HG03159 (cell line): ENCODE data around the gene PARD3.
"Not testable (repeated sequence)": the region's sequence is repeated elsewhere in the genome, so short reads cannot be mapped to it uniquely, and the experiment has no call there.

Experiments
- ATAC-seq: cut with Tn5 transposase; IDR thresholded peaks from one replicate; pipeline ENCODE4 v1.9.1; 2021; ENCODE audit warnings: mild to moderate bottlenecking, moderate library complexity; ENCODE audit not compliant: unreplicated experiment

Gene PARD3

DNA sequence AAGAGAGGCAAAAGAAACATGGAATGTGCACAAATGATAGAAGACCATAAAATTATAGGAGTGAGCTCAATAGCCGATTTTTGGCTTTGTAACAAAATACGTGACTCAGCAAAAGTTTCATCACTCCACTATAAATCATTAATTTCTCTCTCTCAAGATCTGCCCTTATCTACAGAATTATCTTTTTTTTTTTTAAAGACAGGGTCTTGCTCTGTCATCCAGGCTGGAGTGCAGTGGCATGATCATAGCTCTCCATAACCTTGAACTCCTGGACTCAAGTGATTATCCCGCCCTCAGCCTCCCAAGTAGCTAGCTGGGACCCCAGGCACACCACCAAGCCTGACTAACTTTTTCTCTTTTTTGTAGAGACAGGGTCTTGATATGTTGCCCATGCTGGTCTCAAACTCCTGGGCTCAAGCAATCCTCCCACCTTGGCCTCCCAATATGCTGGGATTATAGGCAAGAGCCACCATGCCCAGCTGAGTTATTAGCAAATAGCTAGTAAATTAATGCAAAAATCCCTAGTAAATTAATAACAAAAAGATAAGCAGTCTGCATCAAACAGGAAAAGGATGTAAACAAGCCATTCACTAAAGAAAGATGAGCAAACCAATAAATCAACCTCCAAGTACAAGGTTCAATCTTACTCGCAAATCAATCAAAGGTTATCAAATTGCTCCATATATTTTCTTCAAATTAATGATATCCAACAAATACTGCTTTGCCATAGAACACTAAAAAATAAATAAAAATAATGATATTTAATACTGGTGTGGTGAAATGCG is 450.7 kb downstream of the PARD3 start:
- no peak for ATAC-seq

- ATAC-seq: no peak
Measured at GRCh38 chr10:34360984-34361383, 454.1 kb downstream of the PARD3 start.

DNA sequence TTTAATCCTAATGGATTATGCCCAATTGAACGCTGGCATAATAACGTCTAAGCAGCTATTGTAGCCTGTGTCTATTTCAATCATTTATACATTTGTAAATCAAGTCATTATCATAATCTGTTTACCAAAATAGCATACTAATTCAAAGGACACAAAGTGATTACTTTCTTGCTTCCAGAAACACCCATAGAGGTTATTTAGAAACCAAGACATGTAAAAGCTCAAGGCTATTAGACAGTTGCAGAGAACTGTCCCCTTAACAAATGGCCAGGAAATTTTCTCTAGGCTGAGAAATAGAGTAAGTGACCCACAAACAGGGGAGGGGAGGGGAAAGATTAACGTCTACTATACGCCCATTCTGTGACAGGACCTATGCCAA is 455.7 kb downstream of the PARD3 start:
- ATAC-seq: no peak

- no peak for ATAC-seq
Measured at GRCh38 chr10:34358729-34359434, 456.2 kb downstream of the PARD3 start.

DNA sequence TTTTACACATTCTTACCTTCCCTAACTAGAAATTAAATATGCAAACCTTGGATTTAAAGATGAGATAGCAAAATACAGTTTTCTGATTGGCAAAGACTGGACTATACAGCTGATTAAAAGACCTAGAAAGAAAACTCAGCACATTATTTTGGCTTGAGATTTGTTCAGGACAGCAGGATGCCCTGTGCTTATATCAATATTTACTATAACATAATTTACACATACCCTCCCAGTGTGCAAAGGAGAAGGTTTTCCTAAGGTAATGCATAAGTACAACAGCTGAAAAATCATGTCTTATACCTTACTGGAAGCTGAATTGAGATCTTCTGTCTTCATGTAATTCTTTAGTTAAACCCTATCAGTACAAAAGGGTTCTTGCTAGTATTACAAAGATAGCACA is 458.6 kb downstream of the PARD3 start:
- ATAC-seq: no peak

DNA sequence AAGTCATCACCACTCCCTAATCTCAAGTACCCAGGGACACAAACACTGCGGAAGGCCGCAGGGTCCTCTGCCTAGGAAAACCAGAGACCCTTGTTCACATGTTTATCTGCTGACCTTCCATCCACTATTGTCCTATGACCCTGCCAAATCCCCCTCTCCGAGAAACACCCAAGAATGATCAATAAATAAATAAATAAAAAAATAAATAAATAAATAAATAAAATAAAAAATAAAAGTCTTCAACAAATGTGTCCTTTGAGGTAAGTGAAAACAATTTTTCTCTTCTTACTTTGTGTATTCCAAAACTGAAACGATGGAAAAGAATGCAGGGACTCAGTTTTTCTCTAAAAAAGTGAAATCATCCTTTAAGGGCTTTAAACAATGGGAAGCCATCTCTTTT is 461.6 kb downstream of the PARD3 start:
- ATAC-seq: not testable (repeated sequence)

DNA sequence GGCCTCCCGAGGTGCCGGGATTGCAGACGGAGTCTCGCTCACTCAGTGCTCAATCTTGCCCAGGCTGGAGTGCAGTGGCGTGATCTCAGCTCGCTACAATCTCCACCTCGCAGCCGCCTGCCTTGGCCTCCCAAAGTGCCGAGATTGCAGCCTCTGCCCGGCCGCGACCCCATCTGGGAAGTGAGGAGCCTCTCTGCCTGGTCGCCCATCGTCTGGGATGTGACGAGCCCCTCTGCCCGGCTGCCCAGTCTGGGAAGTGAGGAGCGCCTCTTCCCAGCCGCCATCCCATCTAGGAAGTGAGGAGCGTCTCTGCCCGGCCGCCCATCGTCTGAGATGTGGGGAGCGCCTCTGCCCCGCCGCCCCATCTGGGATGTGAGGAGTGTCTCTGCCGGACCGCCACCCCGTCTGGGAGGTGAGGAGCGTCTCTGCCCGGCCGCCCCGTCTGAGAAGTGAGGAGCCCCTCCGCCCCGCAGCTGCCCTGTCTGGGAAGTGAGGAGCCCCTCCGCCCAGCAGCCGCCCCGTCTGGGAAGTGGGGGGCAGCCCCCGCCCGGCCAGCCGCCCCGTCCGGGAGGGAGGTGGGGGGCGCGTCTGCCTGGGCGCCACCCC is 462.4 kb downstream of the PARD3 start:
- ATAC-seq: not testable (repeated sequence)

DNA sequence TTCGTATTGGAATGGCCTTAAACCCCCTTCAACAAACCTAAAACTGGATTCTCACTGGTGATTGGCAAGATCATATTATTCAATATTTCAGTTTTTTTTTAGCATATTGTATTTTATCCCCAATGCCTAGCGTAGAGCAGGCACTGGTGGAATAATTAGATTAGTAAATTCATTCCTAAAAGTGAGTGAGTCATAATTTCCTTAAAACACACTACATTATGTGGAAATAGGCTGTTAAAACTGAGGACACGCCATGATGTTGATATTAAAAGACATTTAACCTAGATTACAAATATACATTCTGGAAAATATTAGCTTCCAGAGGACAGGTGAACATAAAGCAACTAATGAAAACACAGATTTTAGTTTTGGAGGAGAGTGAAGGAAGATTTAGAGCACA is 463.9 kb downstream of the PARD3 start:
- ATAC-seq: no peak

DNA sequence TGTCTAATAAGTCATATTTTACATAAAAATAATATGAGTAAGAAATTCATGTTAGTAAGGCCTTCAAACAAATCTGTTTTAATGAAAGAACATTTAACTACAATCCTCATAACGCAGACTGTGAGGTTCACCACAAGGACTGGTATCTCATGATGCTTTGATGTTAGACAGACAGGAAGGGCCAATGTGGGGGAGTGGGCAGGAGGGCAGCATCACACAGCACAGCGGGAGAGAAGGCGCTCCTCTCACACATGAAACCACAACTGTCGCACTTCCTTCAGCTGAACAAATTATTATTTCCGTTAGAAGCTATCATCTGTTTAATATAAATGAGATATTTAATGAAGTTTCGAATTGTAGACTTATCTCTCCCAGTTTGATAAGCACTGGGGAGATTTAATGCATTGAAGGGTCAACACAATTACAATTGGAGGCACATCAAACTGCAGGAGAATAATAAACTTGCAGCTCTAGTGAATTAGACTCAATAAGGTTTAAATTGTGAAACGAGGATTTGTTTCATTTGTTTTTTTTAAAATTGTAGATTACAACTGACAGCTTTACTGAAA is 466.1 kb downstream of the PARD3 start:
- no peak for ATAC-seq

DNA sequence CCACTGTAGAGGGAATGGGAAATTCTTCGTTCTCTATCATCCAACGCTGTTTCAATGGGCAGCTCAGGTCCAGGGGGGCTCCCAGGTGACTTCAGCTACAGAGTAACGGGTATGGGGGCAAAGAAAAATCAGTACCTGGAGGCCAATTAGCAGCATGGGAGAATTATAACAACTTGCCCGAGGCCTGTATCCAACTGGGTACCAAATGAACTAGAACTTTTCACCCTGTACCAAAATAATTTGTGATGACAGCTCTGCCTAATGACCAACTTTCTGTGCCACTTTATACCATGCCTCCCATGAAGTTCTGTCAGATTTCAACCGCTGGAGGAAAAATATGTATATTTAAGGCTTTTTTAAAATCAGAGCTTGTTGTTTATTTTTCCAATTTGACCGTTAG is 467.1 kb downstream of the PARD3 start:
- no peak for ATAC-seq

DNA sequence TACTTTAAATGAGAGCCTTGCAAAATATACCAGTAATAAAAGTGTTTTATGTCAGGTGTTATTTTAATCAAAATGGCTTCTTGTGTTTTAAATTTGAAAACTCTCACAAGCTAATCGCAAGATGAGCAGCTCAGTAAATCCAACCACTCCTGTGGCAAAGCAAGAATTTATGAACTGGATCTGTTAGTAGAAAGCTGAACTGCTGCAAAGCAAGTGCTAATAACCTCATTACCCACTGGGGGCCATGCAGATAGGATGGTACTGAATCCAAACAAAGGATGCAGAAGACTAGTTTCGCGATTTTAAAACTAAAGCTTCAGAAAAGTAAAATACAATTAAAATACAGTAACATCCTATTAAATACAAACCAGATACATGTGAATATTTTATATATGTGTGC is 468.0 kb downstream of the PARD3 start:
- no peak for ATAC-seq

GRCh38 chr10:34346516-34347100 is 468.5 kb downstream of the PARD3 start:
- no peak for ATAC-seq

DNA sequence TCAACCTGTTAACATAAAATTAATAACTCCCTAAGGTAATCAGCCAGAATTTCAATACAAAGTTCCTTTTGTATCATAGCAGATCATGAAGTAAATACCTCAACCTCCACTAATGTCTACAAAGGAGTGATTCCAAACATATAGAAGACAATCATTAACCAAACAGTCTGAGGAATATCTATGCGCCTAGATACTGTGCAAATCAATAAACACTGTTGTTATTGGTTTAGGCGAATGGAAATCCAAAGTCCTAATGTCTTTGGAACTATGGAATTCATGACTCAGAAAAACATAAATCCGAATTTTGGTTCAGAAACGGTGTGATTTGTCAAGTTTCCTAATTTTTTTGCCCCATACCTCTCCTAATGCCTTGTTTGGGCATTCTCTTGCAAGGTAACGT is 469.7 kb downstream of the PARD3 start:
- no peak for ATAC-seq

GRCh38 chr10:34343764-34344163 is 471.3 kb downstream of the PARD3 start:
- ATAC-seq: no peak

DNA sequence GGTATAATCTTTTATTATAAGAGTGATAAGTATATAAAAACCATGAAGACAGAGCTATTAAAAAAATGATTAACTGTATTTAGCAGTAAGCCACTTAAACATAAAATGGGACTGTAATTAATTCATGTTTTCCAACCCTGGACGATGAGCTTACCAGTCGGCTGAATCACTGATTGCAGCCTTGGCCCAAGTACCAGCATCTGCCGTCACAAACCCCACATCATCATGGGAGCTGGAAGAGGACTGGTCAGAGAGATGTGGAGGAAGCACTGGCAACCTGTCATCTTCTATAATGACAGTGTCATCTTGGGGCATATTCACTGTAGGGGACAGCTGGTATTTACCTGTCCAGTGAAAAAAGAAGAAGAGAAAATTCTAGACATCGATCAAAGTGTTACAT is 473.6 kb downstream of the PARD3 start:
- no peak for ATAC-seq

GRCh38 chr10:34340934-34341333 is 474.2 kb downstream of the PARD3 start:
- no peak for ATAC-seq

GRCh38 chr10:34339816-34340553 is 475.1 kb downstream of the PARD3 start:
- no peak for ATAC-seq

DNA sequence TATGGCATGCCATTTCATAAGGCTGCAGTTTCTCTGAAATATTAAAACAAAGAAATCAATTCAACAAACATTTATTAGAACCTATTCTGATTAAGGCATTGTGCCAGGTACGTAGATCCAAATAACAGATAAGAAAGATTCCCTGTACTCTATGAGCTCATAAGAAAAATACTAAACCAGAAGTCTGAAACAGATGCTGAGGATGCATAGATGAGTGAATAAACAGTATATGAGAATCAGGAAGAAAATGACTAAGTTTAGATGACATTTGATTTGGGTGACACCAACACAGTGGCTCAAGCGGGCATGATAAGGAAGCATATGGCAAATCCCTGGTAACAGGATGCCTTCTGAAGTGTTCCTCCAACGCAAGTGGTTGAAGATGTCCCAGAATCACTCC is 477.2 kb downstream of the PARD3 start:
- ATAC-seq: no peak

DNA sequence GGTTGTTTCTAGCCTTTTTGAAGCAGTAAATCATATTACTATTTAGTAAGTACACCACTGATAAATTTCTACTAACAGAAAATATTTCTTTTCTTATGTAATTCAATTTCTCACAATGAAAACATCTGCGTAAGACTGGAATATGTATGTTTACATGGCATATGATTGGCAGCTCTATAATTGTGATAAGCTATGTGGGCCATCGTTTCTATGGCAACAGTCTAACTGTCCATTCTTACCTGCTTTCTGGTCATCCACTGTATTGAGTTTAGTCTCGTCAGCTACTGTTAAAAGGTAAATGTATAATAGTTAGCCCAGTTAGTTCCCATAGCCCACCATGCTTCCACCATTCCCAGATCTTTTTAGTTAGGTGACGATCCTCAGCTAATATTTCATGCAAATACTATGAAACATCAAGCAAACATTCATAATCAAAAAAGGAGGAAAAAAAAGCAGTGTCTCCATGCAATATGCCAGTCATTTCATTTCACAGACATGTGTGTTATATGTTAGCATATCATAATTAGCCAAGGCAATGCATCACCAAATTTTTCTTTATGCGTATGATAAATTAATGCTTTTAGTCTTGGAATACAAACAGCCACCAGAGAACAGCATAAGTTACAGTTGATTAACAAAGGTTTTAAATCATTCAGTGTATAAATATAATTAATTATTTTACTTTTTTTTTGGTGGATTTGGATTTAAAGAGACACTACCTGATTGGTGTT is 479.0 kb downstream of the PARD3 start:
- no peak for ATAC-seq

DNA sequence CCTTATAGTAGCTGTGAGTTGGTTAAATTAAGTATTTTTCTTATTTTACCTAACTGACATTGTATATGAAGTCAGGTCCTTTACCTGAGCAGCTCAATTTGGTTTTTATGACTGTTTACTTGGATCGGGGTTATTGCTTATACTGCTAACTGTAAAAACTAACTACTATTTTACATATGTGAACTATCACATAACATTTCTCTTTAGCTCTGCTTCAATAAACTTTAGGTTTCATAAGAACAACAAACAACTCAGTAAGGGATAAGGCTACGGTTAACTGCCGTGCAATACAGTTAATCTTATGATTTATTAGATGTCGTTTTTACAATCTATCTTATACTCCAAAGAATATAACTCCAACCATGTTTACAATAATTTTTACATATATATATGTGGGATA is 480.2 kb downstream of the PARD3 start:
- no peak for ATAC-seq
